HG03064 (cell line): ENCODE data around the gene FITM2.
"Not testable (repeated sequence)": the region's sequence is repeated elsewhere in the genome, so short reads cannot be mapped to it uniquely, and the experiment has no call there.

Experiments used
- ATAC-seq: cut with Tn5 transposase; IDR thresholded peaks from one replicate; pipeline ENCODE4 v1.9.1; 2021; ENCODE audit warnings: low read depth; ENCODE audit not compliant: unreplicated experiment

Gene FITM2

GRCh38 chr20:44334709-44335108 is 23.7 kb upstream of the FITM2 start:
- ATAC-seq: no peak

- no peak for ATAC-seq
These were observed 23.3 kb upstream of the FITM2 start for GRCh38 chr20:44334306-44334705.

GRCh38 chr20:44331201-44331600 is 20.2 kb upstream of the FITM2 start:
- no peak for ATAC-seq

GRCh38 chr20:44328428-44328827 is 17.4 kb upstream of the FITM2 start:
- no peak for ATAC-seq

GRCh38 chr20:44327748-44328147 is 16.7 kb upstream of the FITM2 start:
- not testable (repeated sequence) for ATAC-seq

- no peak for ATAC-seq
These were observed 15.6 kb upstream of the FITM2 start for GRCh38 chr20:44326391-44327159.

- no peak for ATAC-seq
These were observed 13.3 kb upstream of the FITM2 start for GRCh38 chr20:44324343-44324742.

GRCh38 chr20:44319839-44320422 is 8.9 kb upstream of the FITM2 start:
- no peak for ATAC-seq

GRCh38 chr20:44314870-44315269 is 3.9 kb upstream of the FITM2 start:
- no peak for ATAC-seq

GRCh38 chr20:44309763-44310663 is 989 bp downstream of the FITM2 start:
- ATAC-seq: no peak

- no peak for ATAC-seq
These were observed 4.1 kb downstream of the FITM2 start for GRCh38 chr20:44306927-44307326.

GRCh38 chr20:44304383-44304782 is 6.6 kb downstream of the FITM2 start:
- no peak for ATAC-seq

GRCh38 chr20:44302736-44303135 is 8.3 kb downstream of the FITM2 start:
- ATAC-seq: no peak

GRCh38 chr20:44302026-44302669 is 8.9 kb downstream of the FITM2 start:
- ATAC-seq: no peak

GRCh38 chr20:44301285-44301684 is 9.7 kb downstream of the FITM2 start:
- ATAC-seq: no peak

- not testable (repeated sequence) for ATAC-seq
These were observed 11.9 kb downstream of the FITM2 start for GRCh38 chr20:44299011-44299535.

- ATAC-seq: no peak
These were observed 13.3 kb downstream of the FITM2 start for GRCh38 chr20:44297721-44298120.

GRCh38 chr20:44296011-44296410 is 15.0 kb downstream of the FITM2 start:
- ATAC-seq: no peak

GRCh38 chr20:44291754-44292153 is 19.2 kb downstream of the FITM2 start:
- ATAC-seq: no peak

GRCh38 chr20:44288252-44288651 is 22.8 kb downstream of the FITM2 start:
- ATAC-seq: no peak
